HTERT RPE-1 (cell line): ENCODE data around the gene NT5DC2.

ENCODE experiments used
- in situ Hi-C: fragments of 300-500 bp; cut with MboI; formaldehyde crosslinking; loops from 4 replicates; pipeline ENCODE4 v1.14.3; 2020; ENCODE audit warnings: low sequenced_read_pairs

Gene NT5DC2

DNA sequence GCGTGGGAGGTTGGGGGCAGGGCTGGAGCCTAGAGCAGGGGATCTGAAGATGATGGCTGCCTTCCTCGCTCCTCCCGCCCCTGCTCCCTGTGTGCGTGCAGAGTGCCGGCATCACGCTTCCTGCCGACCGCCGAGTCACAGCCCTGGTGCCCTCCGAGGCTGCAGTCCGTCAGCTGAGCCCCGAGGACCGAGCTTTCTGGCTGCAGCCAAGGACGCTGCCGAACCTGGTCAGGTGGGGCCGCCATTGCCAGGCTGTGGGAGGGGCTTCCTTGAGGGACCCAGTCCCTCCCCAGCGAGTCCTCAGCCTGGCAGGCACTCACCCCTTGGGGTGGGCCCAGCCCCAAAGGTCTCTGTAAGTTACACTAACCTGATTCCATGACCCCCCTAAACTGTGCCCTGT is 20.9 kb downstream of the NT5DC2 start:
- in situ Hi-C loops: no loop called here

DNA sequence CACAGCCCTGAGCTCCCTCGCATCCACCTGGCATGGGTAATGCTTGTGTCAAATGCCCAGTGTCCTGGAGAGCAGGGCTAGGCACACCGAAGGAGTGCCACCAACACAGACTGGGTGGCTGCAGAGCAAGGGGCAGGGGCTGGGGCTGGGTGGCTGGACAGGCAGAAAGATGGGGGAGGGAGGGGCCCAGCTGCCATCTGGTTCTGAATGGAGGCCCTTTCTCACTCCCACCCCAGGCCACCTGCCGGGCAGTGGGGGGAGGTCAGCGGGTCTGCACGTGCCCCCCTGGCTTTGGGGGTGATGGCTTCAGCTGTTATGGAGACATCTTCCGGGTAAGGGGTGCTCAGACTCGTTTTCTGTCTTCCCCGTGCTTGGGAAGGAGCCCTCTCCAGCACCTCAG is 21.6 kb downstream of the NT5DC2 start:
- in situ Hi-C loops: no loop called here

DNA sequence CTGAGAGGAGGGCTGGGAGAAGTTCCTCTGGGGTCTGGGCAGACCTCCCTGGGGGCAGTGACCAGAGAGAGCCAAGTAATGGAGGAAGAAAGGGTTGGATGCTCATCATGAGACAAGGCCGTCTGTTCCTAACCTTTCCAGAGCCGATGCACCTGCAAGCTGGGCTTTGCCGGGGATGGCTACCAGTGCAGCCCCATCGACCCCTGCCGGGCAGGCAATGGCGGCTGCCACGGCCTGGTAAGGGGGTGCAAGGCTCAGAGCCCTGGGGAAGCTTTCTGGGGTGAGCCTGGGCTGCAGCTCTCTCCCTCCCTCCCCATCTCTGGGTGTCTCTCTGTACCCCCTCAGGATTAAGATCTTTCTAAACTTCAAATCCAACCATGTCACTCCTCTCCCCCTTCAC is 22.1 kb downstream of the NT5DC2 start:
- in situ Hi-C loops: no loop called here

DNA sequence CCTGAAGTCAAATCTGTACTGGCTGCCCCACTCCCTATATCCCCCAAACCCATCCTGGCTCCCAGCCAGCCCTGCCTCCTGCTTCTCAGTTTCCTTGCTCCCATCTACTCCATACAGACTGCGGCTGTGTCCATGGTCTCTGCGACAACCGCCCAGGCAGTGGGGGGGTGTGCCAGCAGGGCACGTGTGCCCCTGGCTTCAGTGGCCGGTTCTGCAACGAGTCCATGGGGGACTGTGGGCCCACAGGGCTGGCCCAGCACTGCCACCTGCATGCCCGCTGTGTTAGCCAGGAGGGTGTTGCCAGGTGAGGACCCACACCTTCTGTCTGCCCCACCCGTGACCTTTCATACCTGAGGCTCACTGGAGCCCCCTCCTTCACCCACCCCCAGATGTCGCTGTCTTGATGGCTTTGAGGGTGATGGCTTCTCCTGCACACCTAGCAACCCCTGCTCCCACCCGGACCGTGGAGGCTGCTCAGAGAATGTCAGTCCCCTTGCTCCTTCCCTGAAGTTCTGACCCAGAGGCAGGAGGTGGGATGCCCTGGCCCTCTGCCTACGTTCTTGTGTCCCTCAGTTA is 23.8 kb downstream of the NT5DC2 start:
- in situ Hi-C loops: no loop called here

DNA sequence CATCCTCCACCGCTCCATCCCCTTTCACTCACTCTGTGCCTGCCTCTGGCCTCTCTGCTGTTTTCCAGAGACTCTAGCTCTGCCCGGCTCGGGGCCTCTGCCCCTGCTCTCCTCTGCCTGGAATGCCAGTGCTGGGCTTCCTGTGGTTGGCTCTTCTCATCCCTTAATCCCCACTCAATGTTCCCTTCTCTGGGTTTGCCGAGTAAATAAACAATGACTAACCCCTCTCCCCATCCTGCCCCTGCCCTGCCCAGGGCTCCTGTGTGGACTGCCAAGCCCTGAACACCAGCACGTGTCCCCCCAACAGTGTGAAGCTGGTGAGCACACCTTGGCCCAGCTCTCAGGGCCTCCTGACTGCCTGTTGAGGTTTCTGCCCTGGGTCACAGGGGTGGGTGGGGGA is 26.3 kb downstream of the NT5DC2 start:
- in situ Hi-C loops: no loop called here

DNA sequence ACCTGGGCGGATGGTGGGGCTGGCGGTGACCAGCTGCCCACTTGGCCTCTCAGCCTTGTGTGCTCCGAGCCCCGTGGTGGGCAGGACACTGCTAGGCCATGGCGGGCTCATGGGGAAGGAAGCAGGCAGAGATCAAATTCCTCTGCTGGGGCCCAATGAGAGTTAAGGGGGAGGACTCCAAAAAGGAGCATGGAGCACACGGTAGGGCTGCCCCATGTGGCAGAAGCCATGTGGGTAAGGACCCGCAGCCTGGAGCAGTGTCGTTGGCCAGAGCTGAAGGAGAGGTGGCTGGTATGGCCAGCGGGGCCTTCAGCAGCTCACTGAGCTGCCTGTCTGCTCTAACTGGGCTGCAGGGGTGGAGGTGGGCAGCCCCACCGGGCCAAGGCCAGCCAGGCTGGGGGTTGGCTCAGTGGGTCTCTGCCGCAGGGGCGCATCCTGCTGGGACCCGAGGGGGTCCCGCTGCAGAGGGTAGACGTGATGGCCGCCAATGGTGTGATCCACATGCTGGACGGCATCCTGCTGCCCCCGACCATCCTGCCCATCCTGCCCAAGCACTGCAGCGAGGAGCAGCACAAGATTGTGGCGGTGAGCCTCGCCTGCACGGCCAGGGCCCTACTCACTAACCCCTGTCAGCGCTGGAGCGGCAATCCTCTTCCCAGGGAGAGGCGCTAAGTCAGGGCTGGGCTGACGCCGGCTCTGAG is 27.2 kb downstream of the NT5DC2 start:
- in situ Hi-C loops: no loop called here

DNA sequence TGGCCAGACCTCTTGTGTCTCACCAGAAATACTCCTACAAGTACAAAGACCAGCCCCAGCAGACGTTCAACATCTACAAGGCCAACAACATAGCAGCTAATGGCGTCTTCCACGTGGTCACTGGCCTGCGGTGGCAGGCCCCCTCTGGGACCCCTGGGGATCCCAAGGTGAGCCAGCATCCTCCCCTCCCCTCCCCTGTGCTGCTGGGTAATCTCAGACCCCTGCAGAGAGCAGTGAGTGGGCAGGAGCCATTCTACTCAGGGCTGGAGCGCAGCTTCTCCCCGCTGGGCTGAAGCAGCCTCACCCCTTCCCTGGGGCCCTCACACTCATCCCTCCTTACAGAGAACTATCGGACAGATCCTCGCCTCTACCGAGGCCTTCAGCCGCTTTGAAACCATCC is 28.7 kb downstream of the NT5DC2 start:
- in situ Hi-C loops: no loop called here

DNA sequence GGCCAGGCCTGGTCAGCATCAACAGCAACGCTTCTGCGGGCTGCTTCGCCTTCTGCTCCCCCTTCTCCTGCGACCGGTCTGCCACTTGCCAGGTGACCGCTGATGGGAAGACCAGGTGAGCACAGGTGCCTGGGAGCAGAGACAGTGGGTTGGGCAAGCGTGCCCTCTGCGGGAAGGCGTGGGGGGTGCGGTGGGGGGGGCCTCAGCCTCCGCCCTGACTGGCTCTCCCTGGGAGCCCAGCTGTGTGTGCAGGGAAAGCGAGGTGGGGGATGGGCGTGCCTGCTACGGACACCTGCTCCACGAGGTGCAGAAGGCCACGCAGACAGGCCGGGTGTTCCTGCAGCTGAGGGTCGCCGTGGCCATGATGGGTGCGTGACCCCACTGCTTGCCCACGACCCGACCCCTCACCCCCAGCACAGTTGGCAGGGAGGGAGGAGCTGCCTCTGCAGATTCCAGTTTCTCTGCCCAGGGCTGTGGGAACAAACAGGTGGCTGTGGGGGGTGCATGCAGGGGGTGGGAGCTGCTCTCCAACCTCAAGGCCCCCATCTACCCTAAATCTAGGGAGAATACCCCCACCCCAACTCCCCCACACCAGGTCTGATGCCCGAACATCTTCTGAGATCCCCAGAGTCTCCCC is 29.8 kb downstream of the NT5DC2 start:
- in situ Hi-C loops: no loop called here

DNA sequence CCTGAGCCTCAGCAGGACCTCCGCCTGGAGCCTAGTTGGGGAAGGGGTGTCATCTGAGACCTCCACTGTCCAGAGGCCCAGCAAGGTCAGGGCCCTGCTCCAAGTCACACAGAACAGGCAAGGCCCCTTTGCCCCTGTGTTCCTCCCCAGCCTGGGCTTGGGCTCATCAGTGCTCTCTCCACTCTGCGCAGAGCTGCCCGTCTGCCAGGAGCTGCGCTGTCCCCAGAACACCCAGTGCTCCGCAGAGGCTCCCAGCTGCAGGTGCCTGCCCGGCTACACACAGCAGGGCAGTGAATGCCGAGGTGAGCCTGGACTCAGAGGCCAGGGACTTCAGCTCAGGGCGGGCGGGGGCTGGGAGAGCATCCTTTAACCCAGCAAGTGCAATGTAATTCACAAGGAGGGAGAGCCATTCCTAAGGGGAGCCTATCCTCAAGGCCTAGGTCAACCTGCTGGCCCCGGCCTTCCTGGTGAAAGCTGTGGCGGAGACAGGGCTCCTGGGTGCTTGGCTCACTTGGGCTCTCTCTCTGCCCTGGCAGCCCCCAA is 30.8 kb downstream of the NT5DC2 start:
- in situ Hi-C loops: no loop called here

DNA sequence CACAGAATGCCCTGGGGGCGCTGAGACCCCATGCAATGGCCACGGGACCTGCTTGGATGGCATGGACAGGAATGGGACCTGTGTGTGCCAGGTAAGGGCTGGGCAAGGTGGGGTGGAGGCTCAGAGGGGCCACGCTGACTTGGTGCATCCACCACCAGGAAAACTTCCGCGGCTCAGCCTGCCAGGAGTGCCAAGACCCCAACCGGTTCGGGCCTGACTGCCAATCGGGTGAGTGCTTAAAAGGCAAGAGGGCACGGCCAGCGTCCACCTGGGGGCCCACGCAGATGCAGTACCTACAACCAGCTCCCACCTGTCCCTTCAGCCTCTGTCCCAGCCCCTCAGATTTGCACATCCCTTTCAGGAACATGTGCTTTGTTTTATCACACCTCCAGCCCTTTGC is 31.7 kb downstream of the NT5DC2 start:
- in situ Hi-C loops: no loop called here

DNA sequence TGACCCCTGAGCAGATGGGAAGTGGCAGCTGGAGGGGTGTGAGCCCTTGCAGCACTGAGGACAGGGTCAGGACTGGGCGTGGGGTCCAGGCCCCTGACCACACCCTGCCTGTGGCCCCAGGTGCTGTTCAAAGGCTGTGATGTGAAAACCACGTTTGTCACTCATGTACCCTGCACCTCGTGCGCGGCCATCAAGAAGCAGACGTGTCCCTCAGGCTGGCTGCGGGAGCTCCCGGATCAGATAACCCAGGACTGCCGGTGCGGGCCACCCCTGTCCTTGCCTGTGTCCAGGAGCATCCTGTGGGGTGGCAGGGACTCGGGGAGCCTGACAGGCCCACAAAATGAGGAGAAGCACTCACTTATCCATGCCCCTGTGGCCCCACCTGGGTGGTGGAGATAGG is 32.6 kb downstream of the NT5DC2 start:
- in situ Hi-C loops: no loop called here

DNA sequence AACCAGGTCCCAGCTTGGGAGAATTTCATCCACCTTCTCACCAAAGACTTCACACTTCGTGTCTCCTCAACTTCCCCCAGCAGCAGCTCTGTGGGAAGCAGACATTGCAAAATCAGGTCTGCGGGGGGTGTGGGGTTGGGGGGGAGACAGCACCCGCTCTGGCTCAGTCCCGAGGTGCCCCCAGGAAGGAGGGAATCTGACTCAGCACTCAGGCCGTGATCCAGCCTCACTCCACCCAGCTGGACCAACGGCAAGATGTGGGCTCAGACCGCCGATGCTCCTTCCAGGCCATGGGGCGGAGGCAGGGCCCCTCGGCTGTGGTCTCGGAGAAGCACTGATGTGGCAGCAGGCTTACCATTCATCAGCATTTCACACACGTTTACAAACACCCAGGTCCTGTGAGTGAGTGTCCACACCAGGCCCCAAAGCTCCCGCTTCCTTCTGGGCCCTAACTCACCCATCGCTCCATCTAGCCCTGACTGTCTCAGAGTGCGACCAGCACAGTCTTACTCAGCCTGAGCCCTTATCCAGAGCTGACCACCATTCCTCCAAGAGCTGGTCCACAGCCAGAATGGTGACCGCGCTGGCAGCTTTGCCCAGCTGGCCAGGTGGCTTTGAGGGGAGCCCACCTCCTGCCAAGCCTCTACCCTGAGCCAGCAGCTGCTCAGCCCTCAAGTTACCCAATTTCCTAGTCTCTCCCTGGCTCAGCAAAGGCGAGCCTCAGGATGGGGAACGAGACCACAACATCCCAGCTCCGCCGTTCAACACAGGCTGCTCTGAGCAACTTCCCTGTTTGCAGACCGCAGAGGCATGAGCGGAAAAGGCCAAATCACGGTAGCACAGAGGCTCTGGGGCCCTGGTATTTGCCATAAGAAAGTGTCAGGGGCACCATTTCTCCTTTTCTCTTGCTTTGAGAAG is 35.3 kb downstream of the NT5DC2 start:
- in situ Hi-C loops: no loop called here

DNA sequence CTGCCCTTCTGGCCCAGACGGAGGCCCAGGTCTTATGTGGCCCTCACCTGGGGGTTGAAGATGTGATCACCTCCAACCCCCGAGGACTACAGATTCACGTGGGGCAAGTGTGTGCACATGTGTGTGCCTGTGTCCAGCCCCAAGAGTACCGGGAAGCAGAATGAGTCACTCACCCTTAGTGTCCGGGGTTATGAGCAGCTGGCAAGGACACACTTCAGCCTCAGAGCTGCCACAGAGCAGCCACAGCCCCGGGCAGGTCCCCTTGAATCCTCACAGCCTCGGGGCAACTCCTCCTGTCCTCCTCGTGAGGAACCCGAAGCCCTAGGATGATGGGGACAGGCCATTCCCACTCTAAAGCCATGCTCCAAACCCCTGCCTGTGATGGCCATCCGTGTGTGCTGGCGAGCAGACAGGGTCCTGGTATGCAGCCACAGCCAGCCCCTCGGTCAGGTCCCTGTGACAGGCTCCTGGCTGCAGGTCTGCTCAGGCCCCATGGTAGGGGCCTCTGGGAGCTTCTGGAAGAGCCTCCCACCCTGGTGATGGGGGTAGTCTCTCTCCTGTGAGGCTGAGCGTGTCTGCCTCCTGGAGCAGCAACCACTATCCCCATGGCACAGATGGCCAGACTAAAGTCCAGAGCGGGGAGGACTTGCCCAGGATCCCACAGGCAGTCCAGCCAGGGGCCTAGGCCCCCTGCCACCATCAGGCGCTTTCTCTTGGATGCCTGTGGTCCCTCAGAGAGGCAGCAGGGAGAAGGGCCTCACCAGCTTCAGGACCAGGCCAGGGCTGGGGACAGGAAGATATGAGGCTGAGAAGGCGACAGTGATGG is 37.7 kb downstream of the NT5DC2 start:
- in situ Hi-C loops: no loop called here

DNA sequence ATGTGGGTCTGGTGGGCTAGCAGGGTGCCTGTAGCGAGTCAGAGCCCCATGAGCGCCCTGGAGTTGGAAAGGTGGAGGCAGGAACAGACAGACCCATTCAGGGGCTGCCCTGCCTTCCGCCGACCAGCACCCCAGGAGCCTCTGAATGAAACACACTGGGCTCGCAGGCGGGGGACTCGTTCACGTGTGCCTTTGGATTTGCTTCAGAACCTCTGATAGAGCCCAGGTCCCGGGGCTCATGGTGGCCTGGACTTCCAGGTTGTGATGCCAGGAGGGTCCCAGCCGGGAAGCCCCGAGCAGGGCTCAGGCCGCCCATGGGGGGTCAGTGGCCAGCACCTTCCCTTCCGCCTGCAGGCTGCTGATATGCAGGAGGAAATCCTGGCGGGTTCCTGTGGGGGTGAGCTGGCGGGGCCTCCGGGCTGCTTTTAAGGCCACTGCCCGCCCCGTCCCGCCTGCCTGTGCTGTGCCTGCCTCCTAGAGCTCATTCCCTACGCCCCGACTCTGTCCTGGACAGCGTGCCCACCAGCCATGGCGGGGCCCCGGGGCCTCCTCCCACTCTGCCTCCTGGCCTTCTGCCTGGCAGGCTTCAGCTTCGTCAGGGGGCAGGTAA is 38.7 kb downstream of the NT5DC2 start, which contains the start of gene STAB1:
Gene STAB1 (plus strand): TSS at position 453 of the 610 bp plus-strand sequence. CDS start 76 bp downstream, at position 529.
- in situ Hi-C loops: no loop called here

DNA sequence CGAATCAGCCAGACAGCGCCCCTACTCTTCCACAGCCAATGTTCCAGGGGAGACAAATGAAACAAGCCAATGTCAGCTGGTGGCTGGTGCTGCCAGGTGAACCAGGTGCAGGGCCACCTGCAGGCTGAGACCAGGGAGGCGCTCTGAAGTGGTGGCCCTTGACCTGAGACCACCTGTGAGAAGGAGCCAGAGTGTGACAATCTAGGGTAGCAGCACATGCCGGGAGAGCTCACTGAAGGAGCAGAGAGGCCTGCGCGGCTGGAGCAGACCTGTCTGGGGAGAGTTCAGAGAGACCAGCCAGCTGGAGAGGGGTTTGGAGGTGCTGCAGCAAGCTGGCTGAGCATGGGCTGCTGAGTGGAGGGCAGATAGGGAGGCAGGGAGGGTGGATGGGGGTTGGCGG is 39.2 kb downstream of the NT5DC2 start:
- in situ Hi-C loops: no loop called here

DNA sequence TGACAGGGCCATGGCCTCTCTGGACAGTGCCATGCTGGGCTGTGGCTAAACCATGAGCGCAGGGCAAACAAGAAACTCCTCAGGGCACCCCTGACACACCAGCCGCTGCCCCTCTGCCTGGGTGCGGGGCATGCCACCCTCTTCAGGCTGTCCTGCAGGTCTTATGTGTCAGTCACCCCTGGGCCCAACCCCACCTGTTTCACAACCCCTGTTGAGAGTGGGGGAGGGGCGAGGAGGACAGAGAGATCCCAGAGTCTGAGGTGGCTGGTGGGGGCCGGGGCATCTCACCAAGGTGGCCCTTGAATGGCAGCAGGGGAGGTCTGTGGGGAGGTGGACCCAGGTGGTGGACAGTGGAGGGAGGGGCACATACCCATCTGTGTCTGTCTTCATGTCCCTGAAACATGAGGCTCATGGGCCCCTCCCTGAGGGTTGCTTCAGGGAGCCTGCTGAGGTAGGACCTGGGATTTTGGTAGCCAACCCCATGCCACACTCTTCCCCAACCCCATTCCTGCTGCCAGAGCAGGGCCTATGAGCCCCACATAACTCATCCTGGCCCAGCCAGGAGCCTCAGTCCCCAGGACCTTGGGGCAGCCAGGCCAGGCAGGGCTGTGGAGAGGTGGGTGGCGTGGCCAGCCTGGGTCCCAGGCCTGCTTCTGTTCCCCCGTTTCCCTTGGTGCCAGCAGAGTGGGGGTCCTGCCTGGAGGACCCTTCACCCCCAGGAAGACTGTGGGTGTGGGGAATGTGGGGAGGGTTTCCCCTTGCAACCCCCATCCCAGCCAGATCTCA is 40.2 kb downstream of the NT5DC2 start:
- in situ Hi-C loops: no loop called here

DNA sequence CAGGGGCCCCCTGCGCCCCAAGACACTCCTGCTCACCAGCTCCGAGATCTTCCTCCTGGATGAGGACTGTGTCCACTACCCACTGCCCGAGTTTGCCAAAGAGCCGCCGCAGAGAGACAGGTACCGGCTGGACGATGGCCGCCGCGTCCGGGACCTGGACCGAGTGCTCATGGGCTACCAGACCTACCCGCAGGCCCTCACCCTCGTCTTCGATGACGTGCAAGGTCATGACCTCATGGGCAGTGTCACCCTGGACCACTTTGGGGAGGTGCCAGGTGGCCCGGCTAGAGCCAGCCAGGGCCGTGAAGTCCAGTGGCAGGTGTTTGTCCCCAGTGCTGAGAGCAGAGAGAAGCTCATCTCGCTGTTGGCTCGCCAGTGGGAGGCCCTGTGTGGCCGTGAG is 41.6 kb downstream of the NT5DC2 start:
- in situ Hi-C loops: no loop called here

DNA sequence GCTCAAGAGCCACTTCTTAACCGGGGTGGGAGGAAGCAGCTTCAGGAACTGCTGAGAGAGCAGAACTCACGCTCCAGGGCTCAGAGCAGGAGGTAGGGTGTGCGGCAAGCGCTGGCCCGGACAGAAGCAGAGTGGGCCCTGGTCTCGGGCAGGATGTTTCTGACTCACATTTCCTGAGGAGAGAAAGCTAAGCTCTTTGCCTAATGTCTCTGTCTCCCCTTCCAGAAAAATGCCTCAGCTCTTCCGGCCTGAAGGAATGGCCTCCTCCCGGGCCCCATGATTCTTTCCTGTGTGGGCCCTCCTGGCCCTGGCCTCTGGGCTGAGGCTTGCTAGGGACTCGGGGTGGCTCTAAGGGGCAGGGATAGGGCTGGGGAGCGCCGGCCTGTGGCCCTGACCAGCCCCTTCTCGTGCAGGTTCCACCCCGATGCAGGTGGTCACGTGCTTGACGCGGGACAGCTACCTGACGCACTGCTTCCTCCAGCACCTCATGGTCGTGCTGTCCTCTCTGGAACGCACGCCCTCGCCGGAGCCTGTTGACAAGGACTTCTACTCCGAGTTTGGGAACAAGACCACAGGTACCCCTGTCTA is 42.6 kb downstream of the NT5DC2 start:
- in situ Hi-C loops: no loop called here
